Lung microvascular endothelial cell (primary cell): ENCODE measurements around the gene EVPL. TPM values are rescaled to one million over a fixed set of nuclear protein-coding genes. Genes with fewer than 3 reads are reported as not detected.

Experiments used
- DNase-seq, 2 donors: peaks; one replicate each; pipeline versions ENCODE4 v3.0.0 to v3.0.0-alpha.2; 2010; ENCODE audit warnings: low read depth in 2 of 2
- total RNA-seq: library from RNA; depleted of rRNA; stranded (reverse); fragments of >200 nt; gene quantifications from 2 replicates; pipeline ENCODE4 v1.2.1, GENCODE V29; 2014

The EVPL gene
- total RNA-seq, 1 donor from 2014 or later, result not detected

DNA sequence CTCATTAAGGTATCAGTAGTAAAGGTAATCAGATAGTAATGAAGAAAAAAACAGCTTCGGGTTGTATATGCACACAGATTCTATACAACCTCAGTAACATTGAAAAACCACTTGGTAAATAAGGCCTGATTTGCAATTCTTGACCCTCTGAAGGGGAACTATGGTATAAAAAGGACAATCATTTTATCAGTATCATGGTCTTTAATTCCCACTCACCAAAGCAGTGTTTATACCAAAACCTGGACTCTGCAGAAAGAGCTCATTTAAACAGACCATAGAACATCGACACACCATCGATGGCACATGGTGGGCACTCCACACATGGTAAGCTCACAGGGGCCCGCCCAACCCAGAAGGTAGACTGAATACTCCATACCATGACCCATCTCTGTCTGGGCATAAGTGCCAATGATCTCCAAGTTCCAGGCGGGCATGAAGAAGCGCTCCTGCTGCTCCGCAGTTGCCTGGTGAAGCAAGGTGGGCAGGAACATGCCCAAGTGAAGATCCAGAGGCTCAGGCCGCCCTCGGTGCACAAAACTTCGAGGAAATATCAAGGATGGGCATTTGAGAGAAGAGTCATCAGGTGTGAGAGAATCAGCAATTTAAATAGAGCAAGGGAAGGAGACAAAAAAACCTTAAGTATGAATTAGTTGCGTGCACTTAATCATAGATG, 67.1 kb downstream of the EVPL start:
- DNase-seq, result no peak

DNA sequence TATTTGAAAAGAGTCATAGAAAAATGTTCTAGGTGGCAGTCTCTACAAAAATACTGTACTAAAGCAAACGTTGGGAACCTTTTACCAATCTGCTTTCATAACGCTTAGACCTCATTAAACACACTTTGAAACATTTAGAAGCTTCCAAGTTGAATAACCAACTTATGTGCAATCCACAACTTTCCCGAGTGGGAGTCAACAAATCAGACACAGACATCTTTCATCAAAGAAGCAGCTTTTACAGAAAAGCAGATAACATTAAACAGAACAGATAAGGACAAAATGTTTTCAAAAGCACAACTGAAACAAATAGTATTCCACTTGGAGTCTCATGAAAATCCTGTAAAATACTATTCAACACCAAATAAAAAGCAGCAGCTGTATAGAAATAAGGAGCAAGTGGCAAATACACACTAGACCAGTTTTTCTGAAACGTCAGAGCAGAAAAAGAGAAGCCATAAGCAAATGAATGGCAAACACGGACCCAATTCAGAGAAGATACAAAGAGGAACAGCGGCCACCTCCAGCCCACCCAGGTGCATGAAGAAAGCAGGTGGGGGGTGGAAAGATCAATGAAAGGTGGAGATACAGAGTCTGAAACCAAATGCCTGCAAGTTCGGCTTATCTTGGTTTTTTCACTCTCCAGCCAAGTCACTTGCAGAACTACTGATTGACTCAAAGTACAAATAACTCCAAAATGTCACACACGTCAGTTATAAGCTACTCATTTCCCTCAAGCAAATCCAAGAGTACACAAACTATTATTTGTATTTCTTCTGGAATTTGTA, 67.9 kb downstream of the EVPL start:
- DNase-seq, result no peak

Other genes starting within 250 kb of the EVPL start
- gene UNK, start 242.5 kb downstream of the EVPL start, total RNA-seq, result 5.2 and 9.1 TPM in 2 replicates
- gene UNC13D, start 182.9 kb downstream of the EVPL start, total RNA-seq, result 3.8 and 5.2 TPM in 2 replicates
- 19.4 and 24.4 TPM in 2 replicates for gene WBP2, start 172.0 kb downstream of the EVPL start, total RNA-seq
- 42.7 and 56.9 TPM in 2 replicates for gene TRIM47, start 148.7 kb downstream of the EVPL start, total RNA-seq
- 16.3 and 17.7 TPM in 2 replicates for gene TRIM65, start 130.4 kb downstream of the EVPL start, total RNA-seq
- gene MRPL38, start 122.4 kb downstream of the EVPL start, total RNA-seq, result 26.8 and 28.2 TPM in 2 replicates
- 3.1 and 3.8 TPM in 2 replicates for gene FBF1, start 86.3 kb downstream of the EVPL start, total RNA-seq
- 35.7 and 50.2 TPM in 2 replicates for gene ACOX1, start 48.1 kb downstream of the EVPL start, total RNA-seq
- 16.1 and 20.0 TPM in 2 replicates for gene TEN1, start 48.1 kb downstream of the EVPL start, total RNA-seq
- gene CDK3, start 26.5 kb downstream of the EVPL start, total RNA-seq, result 0.22 and 0.79 TPM in 2 replicates
- gene SRP68, start 45.2 kb upstream of the EVPL start, total RNA-seq, result 20.0 and 21.4 TPM in 2 replicates
- under 0.01 and 0.20 TPM in 2 replicates for gene GALR2, start 47.5 kb upstream of the EVPL start, total RNA-seq
- not detected in 2 replicates for gene ZACN, start 51.9 kb upstream of the EVPL start, total RNA-seq
- gene EXOC7, start 76.5 kb upstream of the EVPL start, total RNA-seq, result 55.4 and 74.0 TPM in 2 replicates
- not detected in 2 replicates for gene FOXJ1, start 113.9 kb upstream of the EVPL start, total RNA-seq
- 0.20 and 0.22 TPM in 2 replicates for gene RNF157, start 213.2 kb upstream of the EVPL start, total RNA-seq
- 6.3 and 8.3 TPM in 2 replicates for gene UBALD2, start 238.0 kb upstream of the EVPL start, total RNA-seq